GM15510 (cell line): ENCODE data around the gene DENND6B.
A peak's percentile ranks its signal among the peaks of the same experiment; 100 is the strongest.

Experiments used
- POLR2A ChIP-seq: IDR thresholded peaks from 3 replicates; pipeline ENCODE4 v1.6.1; 2011; ENCODE audit warnings: borderline replicate concordance; ENCODE audit not compliant: insufficient read length; ENCODE audit errors: extremely low read depth

Gene DENND6B

DNA sequence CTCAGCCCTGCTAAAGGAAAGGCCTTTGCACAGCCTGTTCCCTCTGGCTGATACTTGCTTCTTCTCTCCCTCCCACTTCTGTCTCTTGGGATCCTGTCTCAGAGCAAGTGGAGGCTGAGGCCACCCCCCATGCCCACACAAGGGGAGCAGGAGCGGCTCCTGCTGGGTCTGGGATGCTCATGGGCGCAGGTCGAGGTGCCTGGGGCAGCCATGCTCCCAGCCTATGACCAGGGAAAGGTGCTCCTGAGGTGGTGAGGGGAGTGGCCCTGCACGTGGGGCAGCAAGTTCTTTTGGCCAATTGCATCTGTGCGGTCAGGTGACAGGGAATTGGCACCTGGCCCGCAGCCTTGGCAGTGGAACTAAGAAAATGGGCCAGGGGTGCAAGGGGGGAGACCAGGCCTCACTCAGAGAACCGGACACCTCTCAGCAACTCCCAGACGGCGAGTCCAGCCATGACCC lies 58.1 kb downstream of the DENND6B start:
- no peak for TF ChIP-seq POLR2A

DNA sequence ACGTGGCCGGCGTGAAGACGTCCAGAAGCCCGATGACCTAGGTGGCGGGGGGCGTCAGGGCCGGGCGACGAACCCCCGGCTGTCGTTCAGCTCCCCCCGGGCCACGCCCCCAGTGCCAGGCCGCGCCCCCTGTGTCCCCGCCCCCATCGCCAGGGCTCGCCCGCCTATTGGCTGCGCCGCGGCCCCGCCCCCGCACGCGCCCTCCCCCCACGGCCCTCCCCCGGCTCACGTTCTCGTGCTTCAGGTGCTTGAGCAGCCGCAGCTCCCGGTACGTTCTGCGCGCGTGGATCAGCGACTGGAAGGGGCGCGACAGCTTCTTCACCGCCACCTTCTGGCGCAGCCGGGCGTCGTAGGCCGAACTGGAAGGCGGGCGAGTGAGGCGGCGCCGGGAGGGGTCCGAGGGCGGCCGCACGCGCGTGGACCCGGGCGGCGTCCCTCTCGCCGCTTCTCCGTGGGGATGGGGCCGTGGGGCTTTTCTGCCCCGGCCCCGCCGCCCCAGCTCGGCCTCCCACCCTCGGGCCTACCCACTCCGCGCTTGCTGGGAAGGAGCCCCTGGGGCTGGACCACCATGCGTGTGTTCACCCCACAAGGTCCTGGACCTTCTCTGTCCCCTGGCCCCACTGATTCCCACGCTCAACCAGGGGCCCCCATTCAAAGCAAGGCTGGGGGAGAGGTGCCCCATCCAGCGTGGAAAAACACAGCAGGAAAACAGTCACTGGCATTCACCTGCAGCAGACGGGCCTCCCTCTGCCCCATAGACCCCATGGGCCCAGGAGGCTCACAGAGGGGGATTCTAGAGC lies 59.0 kb downstream of the DENND6B start:
- no peak for TF ChIP-seq POLR2A

DNA sequence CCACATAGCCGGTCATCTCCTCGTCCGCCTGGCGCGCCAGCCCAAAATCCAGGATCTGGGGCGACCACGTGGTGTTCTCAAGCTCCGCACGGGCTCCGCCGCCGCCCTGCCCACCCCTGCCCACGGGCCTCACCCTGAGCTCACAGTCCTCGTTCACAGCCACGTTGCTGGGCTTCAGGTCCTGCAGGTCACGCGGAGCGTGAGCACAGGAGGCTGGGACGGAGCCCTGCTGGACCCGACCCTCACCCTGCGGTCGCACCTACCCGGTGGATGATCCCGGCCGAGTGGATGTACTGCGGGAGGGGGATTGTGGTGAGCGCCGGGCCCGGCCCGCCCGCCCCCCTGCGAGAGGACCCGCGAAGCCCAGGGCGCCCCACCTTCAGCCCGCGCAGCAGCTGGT lies 59.8 kb downstream of the DENND6B start:
- no peak for TF ChIP-seq POLR2A

DNA sequence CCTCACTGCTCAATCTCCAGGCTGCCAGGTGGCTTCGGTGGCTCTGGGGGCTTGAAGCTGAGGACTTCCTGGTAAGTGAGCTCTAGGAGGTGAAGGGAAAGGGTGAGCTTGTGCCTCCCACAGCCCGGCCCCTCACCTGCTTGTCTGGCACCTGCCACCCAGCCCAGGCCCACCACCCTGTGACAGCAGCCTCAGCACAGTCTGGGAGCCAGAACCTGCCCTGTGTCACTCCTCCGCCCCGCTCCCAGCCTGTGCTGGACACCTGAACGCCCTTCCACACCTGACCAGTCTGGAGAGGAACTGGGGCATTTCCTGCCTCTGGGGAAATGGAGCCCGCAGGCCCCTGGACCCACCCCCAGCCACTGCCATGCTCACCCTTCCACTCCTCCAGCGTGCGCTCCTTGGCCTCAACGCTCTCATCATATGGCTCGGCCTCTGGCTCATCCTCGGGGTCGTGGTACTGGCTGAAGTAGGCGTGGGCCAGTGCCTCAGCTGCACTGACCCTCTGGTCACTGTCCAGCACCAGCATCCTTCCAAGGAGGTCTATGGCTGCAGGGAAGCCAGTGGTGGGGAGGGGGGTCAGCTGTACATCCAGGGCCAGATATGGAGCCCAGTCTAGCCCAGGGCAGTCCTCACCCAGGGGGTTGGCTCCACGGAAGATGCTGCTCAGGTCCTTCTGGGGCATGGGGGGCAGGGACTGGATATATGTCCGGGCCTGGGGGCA lies 61.7 kb downstream of the DENND6B start:
- no peak for TF ChIP-seq POLR2A

DNA sequence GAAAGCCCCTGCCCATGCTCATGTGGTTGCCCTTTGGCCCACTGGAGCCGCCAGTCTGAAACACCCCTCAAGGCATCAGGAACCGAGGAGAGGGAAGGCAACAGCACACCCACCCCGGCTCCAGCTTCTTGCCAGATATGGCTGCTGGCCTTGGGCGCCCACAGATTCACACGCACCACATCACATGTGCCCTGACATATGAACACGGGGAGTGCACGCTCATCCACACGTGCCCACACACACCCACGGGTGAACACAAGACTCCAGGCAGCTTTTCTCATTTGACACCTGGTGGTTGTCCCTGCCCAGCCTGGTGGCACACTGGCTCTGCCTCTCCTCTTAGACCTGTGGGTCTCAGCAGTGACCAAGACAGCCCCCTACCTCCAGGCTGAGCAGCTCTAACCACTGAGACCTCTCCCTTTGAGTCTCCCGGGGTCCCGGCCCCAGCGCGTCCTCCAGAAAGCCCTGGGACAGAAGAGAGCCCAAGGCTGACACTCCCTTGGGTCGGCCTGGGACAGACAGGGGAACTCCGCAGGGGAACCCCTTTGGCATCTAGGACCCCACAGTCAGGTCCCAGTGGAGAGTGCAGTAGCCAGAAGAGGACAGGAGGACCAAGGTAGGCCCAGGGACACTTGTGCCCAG lies 62.6 kb downstream of the DENND6B start:
- no peak for TF ChIP-seq POLR2A

DNA sequence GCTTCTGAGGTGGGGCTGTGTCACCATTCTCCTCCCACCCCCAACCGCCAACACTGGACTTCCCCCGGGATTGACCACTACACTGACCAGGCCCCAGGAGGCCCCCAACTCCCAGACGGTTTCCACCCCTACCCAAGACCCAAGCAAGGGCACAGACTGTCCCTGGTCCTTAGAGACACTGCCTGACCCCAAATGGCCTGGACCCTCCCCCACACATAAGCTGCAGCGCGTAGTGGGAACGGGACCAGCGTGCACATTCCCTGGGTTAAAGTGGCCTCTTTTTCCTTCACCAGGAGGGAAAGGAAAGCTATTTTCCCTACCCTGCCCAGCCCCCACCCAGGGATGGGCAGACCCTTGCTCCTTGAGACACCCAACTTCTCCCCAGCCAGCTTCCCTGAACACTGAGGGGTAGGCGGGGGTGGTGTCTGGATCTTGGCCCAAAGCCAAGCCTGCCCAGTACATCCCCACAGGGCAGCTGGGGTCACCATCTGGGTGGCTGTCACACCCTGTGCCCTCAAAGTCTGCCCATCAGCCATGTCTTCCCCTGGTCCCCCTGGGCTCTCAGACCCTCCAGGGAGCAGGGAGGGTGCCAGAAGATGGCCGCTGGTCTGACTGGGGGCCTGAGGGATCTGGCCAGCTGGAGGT lies 63.7 kb downstream of the DENND6B start:
- TF ChIP-seq POLR2A = no peak

DNA sequence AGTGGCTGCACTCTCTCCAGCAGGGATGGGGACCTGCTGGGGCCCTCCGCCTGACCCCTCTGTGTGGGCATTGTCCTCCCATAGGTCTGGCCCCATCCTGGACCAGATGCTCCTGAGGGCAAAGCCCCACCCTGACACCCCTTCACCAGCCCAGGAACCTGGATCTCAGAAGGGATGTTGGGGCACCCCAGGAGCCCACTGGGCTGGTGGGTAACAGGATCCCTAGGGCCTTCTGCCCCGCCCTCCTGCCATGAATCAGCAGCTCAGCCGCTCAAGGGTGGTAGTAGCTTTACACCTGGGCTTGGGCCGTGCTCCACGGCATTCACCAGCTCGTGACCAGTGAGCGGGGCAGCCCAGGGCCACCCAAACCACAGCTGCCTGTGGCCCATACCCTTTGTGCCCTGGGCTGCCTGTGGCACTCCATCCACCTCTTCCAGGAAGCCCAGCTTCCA lies 64.3 kb downstream of the DENND6B start:
- TF ChIP-seq POLR2A = no peak

DNA sequence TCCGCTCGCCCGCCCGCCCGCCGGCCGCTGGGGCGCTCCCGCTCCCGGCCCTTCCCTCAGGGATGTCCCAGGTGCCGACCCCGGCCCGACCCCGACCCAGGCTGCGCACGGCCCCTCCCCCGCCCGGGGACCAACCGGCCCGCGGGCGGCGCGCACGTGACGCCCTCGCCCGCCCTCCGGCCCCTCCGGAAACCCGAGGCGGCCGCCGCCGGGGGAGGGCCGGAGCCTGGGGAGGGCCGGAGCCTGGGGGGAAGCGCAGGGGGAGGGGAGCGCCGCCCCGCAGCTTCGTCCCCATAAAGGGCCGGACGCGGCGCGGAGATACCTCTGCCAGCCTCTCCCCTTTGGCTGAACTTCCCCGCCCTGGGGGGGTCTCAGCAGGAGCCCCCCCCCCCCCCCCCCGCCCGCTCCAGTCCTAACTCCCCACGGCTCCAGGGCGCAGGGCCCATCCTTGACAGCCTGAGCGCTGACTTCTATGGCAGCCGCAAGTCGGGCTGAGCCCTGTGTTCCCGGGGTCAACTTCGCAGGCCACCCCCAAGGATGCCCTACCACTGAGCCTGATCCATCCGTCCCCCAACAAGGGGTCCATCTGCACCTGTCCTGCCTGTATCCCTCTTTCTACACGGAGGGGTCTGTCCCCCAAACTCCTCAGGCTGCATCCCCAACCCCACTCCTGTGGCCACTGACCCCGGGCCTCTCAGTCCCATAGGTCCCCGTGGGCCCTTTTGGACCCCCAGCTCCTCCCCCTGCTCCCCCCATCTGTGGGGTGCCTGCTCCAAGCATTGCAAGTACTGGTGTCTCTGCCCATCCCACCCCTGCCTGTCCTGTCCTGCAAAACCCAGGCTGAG lies 65.0 kb downstream of the DENND6B start, which contains the start of gene MAPK12:
Gene MAPK12 (minus strand): TSS at position 69 of the 845 bp plus-strand sequence. CDS start 174 bp downstream, outside the sequence.
- peak; percentile 47 for TF ChIP-seq POLR2A

DNA sequence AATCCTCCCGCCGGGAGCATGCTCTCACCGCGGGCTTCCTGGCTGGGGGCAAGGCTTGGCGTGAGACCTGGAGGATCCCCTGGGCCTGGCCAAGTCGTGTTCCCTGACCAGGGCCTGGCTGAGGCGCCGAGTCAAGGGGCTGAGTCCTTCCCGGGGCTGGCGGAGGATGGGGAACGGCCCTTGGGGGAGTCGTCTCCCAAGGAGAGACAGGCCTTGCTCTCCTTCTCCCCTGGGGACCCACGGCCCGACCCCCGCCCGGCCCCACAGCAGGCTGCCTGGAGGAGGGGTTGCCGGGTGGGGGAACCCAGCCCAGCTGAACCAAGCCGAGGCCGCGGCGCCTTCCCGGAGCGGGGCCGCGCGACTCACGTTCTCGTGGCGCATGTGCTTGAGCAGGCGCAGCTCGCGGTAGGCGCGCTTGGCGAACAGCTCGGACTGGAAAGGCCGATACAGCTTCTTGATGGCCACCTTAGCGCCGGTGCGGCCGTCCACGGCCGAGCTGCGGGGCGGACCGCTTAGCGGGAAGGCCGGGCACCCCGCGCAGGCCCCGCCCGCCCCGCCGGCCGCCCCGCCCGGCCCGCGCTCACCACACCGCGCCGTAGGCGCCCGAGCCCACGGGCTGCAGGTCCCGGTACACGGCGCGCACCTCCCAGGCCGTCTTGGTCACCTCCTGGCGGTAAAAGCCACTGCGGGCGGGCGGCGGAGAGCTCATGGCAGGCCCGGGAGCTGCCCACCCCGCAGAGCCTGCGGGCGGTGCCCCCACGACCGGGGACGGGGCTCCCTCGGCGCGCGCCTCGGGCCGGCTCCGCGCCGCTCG lies 65.8 kb downstream of the DENND6B start:
- TF ChIP-seq POLR2A = peak; percentile 27

DNA sequence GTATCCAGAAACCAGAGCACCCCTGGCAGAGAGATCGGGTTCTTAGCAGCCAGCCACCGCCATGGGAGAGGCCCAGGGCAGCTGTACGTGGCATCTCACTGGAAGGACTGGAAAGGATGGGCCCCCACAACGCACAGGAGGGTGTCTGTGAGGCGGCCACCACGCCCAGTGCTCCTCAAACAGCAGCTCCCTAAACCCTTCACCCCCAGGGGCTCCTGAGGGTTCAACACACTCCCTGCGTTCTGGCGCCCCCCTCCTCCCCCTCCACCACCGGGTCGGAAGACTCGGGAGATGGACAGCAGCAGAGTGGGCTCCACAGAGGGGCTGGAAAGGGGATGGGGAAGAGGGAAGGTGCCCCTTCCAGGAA lies 66.4 kb downstream of the DENND6B start:
- no peak for TF ChIP-seq POLR2A

DNA sequence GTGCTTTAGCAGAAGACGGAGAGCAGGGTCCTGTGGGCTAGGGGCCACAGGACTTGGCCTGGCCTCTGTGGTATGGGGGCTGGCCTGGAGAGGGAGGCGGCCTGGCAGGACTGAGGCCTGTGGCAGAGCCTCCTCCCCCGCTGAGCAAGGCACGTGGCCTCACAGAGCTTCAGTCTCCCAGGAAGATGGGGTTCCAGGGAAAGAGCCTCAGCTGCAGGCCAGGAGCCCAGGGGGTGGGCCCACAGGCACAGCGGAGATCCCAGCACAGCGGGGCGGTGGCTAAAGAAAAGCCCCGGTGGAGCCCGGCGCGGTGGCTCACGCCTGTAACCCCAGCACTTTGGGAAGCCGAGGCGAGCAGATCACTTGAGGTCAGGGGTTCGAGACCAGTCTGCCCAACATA lies 67.5 kb downstream of the DENND6B start:
- TF ChIP-seq POLR2A = no peak
